Stimulated activated CD8-positive, alpha-beta memory T cell treated with anti-CD3 and anti-CD28 coated beads, Interleukin-4, amount 100 ng/mL, for 4 hours (primary cell): ENCODE results near the gene ZMIZ1.

Experiments used
- DNase-seq, 2 donors: peaks; one replicate each; pipeline ENCODE4 v3.0.0-alpha.2; 2020; ENCODE audit warnings: low read depth in 2 of 2, low spot score in 1 of 2

The ZMIZ1 gene

GRCh38 chr10:79200346-79200745, 131.6 kb downstream of the ZMIZ1 start:
- no peak for DNase-seq

DNA sequence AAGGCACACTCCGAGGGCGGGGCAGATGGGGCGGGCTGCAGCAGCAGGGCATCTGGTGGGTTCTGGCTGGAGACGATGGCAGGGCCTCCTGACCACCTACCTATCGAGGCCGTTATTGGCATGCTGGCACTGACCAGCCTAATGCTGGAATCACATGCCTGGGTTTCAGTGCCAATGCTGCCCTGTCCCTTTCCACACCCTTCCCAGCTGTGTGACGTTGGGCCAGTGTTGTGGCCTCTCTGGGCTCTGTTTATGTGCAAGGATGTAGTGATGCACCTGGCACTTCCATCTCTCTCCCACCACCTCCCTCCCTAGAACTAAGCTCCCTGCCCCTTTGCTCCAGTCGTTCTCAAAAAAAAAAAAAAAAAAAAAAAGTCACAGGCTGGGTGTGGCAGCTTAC, 132.9 kb downstream of the ZMIZ1 start:
- DNase-seq, result no peak

DNA sequence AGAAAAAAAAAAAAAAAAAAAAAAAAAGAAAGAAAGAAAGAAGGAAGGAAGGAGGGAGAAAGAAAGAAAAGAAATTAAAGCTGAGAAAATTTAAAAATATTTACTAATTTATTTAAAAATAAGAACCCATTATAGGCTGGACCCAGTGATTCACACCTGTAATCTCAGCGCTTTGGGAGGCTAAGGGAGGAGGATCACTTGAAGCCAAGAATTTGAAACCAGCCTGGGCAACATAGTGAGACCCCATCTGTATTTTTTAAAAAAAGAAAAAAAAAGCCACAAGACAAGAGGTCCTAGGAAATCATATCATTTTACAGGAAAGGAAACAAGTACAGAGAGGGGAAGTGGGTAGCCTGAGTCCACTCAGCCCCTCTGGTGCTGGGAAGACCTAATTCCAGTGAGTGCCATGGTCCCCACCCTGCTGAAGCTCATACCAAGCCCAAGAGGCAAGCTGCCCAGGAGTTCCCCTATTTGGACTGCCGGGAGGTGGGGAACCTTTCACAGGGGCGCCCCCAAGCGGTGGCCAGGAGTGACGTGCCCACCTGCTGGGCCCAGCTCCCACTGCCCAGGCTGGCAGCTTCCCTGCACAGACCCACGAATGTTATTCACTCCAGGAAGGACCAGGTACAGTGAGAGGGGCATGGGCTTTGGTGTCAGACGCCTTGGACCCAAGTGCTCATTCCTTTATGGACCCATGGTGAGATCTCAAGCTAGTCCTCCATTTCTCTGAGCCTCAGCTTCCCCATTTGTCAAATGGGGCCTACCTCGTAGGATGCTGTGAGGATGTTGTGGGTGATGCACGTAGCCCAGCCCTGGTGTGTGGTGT, 133.6 kb downstream of the ZMIZ1 start:
- no peak for DNase-seq

DNA sequence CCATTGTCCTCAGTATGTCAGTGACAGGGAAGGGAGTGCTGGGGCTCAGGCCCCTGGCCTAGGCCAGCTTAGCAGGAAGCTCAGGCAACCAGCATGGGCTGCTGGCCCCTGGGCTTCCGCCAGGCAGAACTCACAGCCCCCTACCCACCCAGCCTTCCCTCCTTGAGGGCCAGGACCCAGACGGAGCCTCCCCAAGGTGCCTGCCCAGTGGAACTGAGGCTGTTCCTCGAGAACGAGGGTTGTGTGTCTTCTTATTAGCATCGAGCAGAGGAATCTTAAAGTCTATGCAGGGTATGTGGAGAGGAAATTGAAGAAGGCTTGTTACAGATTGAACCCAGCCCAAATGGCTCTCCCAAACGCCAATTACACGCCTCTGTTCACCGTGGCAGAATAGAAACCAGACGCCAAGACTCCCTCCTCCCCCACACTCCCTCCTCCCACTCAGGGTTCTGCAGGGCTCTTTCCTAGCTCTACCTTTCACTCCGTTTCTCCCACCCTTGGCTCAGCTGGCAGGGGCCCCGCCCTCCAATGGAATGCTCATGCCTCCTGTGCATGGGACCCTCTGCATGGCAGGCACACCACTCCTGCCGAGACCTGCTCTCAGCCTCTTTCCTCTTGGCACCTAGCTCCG, 134.4 kb downstream of the ZMIZ1 start:
- no peak for DNase-seq

- no peak for DNase-seq
Measured at GRCh38 chr10:79203833-79204232, 135.1 kb downstream of the ZMIZ1 start.

DNA sequence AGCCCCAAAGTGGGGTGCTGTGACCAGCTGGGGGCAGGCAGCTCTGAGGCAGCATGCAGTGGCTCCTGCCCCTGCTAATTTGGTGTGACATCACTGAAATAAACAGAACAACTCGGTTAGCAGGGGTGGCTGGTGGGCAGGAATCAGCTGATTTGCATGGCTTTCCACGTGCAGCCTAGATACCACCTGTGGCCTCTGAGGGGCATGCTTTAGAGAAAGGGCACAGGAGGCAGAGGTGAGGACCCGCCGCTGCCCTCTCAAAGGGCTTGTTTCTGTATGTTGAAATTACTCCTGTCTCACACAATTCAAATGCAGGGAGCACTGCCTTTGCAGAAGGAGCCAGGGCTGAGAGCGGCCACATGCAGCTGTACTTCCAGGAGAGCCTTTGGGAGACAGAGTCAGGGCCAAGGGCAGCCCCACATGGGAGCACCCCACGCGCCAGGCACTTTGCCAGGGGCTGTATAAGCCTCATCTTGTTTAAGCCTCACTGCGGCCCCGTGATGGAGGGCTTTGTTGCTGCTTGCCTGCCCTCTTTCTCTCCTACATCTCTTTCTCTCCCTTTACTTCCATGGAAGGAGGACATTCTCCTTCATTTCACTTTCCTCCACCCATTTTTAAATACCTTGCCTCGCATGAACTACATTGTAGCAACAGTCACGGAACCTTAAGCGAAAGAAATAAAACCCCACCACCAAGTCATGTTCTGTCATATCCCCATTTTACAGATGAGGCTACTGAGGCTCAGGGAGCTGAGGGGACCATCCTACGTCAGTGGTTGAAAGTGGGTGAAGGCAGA, 137.7 kb downstream of the ZMIZ1 start:
- DNase-seq, result no peak

DNA sequence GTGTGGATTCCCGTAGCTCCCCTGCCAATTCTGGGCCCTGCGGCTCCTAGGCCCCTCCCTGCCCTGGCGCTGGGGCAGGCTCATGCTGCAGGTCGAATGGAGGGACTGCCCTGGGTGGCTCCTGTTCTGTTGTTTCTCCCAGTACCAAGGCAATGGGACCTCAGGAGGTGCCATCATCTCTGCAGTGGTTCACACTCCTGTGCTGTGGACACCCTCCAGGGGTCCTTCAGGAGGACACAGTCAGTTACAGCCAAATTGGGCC, 138.3 kb downstream of the ZMIZ1 start:
- no peak for DNase-seq

GRCh38 chr10:79207726-79208125, 139.0 kb downstream of the ZMIZ1 start:
- DNase-seq, result no peak

DNA sequence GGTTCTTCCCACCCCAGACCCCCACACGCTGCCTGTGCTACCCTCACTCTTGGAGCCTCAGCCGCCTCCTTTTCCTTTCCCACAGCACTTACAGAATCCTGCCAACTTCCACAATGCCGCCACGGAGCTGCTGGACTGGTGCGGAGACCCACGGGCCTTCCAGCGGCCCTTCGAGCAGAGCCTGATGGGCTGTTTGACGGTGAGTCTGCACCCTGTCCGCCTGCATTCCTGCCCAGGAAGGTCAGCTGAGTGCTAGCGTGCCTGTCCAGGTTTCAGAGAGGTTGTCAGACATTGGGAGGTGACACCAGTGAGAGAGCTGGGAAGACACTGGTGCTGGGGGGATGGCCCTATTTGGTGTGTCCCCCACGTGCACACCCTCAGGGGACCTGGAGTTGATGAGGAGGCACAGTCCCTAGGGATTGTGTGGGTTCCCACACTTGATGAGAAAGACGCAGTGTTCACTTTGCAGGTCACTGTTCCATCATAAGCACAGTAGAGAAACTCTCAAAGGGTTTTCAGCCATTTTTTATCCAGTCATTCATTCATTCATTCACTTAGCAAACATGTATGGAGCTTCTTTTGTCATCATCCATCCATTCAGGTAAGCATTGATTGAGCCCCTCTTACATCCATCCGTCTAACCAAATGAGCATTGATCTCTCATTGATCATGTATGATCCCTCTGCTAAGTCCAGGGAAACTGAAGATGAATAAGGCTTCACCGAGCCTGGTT, 139.7 kb downstream of the ZMIZ1 start:
- DNase-seq, result no peak

GRCh38 chr10:79209340-79209739, 140.6 kb downstream of the ZMIZ1 start:
- DNase-seq, result no peak

DNA sequence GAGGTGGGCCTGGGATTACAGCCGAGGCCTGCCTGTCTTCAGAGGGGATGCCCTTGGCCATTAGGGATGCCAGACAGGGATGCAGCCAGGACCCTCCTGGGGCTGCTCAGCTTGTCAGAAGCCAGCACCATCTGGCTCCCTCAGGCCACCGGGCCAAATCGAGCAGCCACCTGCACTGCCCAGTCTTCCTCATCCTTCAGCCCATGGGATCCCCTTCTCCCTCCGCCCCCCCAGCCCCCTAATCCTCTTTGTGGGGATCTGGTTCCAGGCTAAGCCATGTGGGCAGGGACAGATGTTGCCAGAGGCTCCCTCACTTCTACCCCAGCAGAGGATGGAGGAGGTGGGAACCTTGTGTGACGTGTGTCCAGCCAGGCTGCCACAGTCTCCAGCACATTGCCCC, 141.1 kb downstream of the ZMIZ1 start:
- no peak for DNase-seq

- no peak for DNase-seq
Measured at GRCh38 chr10:79210672-79211071, 141.9 kb downstream of the ZMIZ1 start.

DNA sequence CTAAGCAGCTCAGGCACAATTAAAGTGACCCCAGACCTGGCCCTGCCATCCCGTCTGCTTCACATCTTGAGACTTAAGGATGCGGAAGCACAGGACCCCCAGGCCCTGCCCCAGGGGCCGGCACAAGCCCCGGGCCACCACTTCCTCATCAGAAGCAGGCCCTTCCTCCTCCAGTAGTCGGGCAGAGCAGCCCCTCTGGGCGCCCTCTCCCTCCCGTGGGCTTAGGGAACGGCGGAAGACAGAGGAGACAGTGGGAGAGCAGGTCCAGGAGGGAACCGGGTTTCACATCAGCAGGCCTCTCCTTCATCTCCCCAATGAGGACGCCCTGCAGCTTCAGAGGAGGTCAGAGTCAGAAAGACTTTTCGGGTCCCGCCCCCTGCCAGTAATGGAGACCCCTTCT, 142.8 kb downstream of the ZMIZ1 start:
- DNase-seq, result no peak

- DNase-seq, result no peak
Measured at GRCh38 chr10:79215531-79215930, 146.8 kb downstream of the ZMIZ1 start.

- DNase-seq, result no peak
Measured at GRCh38 chr10:79219322-79219957, 150.7 kb downstream of the ZMIZ1 start.

DNA sequence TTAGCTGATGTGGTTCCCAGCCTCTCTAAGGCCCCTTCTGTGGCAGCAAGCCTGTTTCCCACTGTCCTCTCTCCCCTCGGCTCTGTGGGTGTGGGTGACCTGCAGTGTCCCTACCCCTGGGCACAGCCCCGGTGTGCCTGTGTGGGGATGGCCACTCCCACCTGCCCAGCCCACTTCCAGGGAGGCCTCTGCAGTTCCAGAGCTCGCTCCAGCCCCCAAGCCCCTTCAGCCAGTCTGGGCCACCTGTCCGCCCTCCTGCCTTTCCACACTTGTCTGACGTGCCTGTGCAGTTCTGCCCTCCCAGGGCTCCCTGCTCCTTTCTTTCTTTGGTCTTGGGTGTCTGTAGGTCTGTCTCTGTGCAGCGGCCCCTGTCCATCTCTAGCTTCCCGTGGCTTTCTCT, 151.5 kb downstream of the ZMIZ1 start:
- DNase-seq, result no peak

GRCh38 chr10:79221110-79222051, 152.6 kb downstream of the ZMIZ1 start:
- DNase-seq, result no peak

GRCh38 chr10:79222186-79222585, 153.4 kb downstream of the ZMIZ1 start:
- no peak for DNase-seq

DNA sequence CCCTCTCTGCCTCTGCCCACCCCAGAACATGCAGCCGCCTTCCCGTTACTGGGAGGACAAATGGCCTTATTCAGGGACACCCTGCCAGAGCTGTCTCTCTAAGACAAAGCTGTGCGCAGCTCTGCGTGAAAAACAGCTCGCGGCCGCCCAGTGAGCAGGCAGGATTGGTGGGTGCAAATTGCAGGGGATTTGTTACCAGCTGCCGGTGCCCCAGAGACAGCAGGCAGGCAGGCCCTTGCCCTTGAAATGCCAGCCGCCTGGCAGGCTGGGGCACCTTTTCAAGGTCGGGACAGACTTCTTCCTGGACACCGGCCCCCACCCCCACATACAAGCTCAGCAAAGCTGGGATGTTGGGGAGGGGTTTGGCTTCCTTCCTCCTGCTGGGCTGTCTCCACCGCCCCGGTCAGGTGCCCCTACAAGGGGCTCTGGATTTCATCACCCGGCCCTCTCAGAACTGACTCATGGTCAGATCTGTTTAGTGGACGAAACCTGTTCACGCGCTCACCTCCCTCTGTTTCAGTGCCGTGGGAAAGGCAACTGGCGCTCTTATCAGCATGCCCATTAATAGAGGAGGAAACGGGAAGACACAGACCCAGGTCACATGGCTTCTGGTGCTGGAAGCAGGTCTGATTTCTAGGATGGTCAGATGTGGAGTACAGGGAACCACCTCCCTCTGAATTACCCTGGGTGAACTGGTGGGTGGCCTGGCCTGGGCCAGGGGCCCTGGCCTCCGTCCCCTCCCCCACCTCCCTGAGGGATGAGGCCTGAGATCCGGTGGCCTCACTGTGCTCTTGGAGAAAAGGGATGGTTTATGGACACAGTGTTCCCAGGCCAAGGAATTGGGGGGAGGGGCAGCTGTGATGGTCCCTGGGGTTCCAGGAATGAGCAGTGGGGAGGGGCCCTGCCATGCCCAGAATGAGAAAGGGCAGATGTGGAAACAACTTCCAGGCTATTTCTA, 154.6 kb downstream of the ZMIZ1 start:
- no peak for DNase-seq
